Astrocyte (in vitro differentiated cells and primary cell): ENCODE measurements around the gene USP33. TPM values are rescaled to one million over a fixed set of nuclear protein-coding genes. Genes with fewer than 3 reads are reported as not detected.

Experiments used
- DNase-seq: peaks from one replicate; pipeline ENCODE4 v3.0.0-alpha.2; 2010; ENCODE audit warnings: low read depth
- FAIRE-seq: peaks from 2 replicates; lab custom pipeline; 2011; peaks lifted over from hg19 to GRCh38; lab: Jason Lieb, UNC
- H2AFZ ChIP-seq: 2 replicates; pipeline ENCODE4 v1.6.0; 2012; ENCODE audit warnings: low read depth, low read length, inconsistent platforms
- H3K27ac ChIP-seq: 2 replicates; pipeline ENCODE4 v1.5.1; 2011; ENCODE audit warnings: low read depth, low read length, inconsistent platforms
- H3K27me3 ChIP-seq: 2 replicates; pipeline ENCODE4 v1.6.0; 2011; ENCODE audit warnings: low read length, inconsistent platforms; ENCODE audit not compliant: insufficient read depth
- H3K36me3 ChIP-seq: 2 replicates; pipeline ENCODE4 v1.5.1; 2011; ENCODE audit warnings: low read length, inconsistent platforms; ENCODE audit not compliant: insufficient read depth
- H3K4me1 ChIP-seq: 2 replicates; pipeline ENCODE4 v1.5.1; 2011; ENCODE audit warnings: low read length, inconsistent platforms; ENCODE audit not compliant: insufficient read depth
- H3K4me2 ChIP-seq: 2 replicates; pipeline ENCODE4 v1.6.0; 2012; ENCODE audit warnings: low read length, inconsistent platforms
- H3K4me3 ChIP-seq: 2 replicates; pipeline ENCODE4 v1.5.1; 2011; ENCODE audit warnings: low read depth, mild to moderate bottlenecking, low read length, inconsistent platforms; ENCODE audit not compliant: insufficient read depth
- H3K79me2 ChIP-seq: 2 replicates; pipeline ENCODE4 v1.6.0; 2012; ENCODE audit warnings: mild to moderate bottlenecking, low read length, inconsistent platforms; ENCODE audit not compliant: insufficient read depth
- H3K9ac ChIP-seq: 2 replicates; pipeline ENCODE4 v1.6.0; 2012; ENCODE audit warnings: mild to moderate bottlenecking, low read length, inconsistent platforms
- H3K9me3 ChIP-seq: 2 replicates; pipeline ENCODE4 v1.5.1; 2012; ENCODE audit warnings: low read depth, mild to moderate bottlenecking, low read length, inconsistent platforms; ENCODE audit not compliant: insufficient read depth
- H4K20me1 ChIP-seq: 2 replicates; pipeline ENCODE4 v1.6.0; 2012; ENCODE audit warnings: low read length, inconsistent platforms; ENCODE audit not compliant: insufficient read depth
- H3K27ac Mint-ChIP-seq: one replicate; pipeline ENCODE4 v1.8.0; 2021; ENCODE audit warnings: mild to moderate bottlenecking, mixed read lengths; ENCODE audit not compliant: unreplicated experiment
- H3K27me3 Mint-ChIP-seq: one replicate; pipeline ENCODE4 v1.8.0; 2021; ENCODE audit warnings: low read depth, mixed read lengths; ENCODE audit not compliant: unreplicated experiment
- H3K36me3 Mint-ChIP-seq: one replicate; pipeline ENCODE4 v1.8.0; 2021; ENCODE audit warnings: low read depth, mixed read lengths; ENCODE audit not compliant: unreplicated experiment
- H3K4me1 Mint-ChIP-seq: one replicate; pipeline ENCODE4 v1.8.0; 2021; ENCODE audit warnings: low read depth, mixed read lengths; ENCODE audit not compliant: unreplicated experiment
- H3K4me3 Mint-ChIP-seq: one replicate; pipeline ENCODE4 v1.8.0; 2021; ENCODE audit warnings: mild to moderate bottlenecking, moderate library complexity, mixed read lengths; ENCODE audit not compliant: unreplicated experiment
- H3K9me3 Mint-ChIP-seq: one replicate; pipeline ENCODE4 v1.8.0; 2021; ENCODE audit warnings: mild to moderate bottlenecking, mixed read lengths; ENCODE audit not compliant: unreplicated experiment
- CTCF ChIP-seq: IDR thresholded peaks from 2 replicates; pipeline ENCODE4 v1.5.1; 2011; ENCODE audit warnings: low read depth, mild to moderate bottlenecking, inconsistent platforms, low read length, moderate library complexity; ENCODE audit not compliant: insufficient read depth
- EZH2 ChIP-seq: IDR thresholded peaks from 2 replicates; pipeline ENCODE4 v1.6.1; 2012; ENCODE audit warnings: mild to moderate bottlenecking, low read length, inconsistent platforms; ENCODE audit not compliant: insufficient read depth
- total RNA-seq: library from RNA; stranded (reverse); gene quantifications from 2 replicates; pipeline ENCODE4 v1.2.1, GENCODE V29; 2021

The USP33 gene
- total RNA-seq, 1 donor from 2014 or later: 46.4 TPM

- H3K36me3 Mint-ChIP-seq: peaks cover 6% of the 10 kb centered on the region
- H3K9me3 Mint-ChIP-seq: no peaks in the 10 kb centered on the region
- no peak for TF ChIP-seq EZH2
- no peak for TF ChIP-seq CTCF
- no peak for FAIRE-seq
- H3K27me3 Mint-ChIP-seq: no peaks in the 10 kb centered on the region
- peaks cover 10% of the 10 kb centered on the region for H3K4me1 Mint-ChIP-seq
- H3K27ac Mint-ChIP-seq: no peak overlapping the region
- peaks cover 17% of the 10 kb centered on the region for H3K79me2 ChIP-seq
- H3K4me1 ChIP-seq: peaks cover 7% of the 10 kb centered on the region
- H3K27me3 ChIP-seq: no peaks in the 10 kb centered on the region
- no peak overlapping the region for H3K4me3 Mint-ChIP-seq
- peaks cover 13% of the 10 kb centered on the region for H3K36me3 ChIP-seq
- no peak overlapping the region for H3K9ac ChIP-seq
- H2AFZ ChIP-seq: no peak overlapping the region
- H3K4me3 ChIP-seq: no peak overlapping the region
- no peak overlapping the region for H3K4me2 ChIP-seq
- no peak for DNase-seq
- H4K20me1 ChIP-seq: peaks cover 3% of the 10 kb centered on the region
- no peaks in the 10 kb centered on the region for H3K9me3 ChIP-seq
- H3K27ac ChIP-seq: no peak overlapping the region
Measured at GRCh38 chr1:77802026-77802425, 42.4 kb upstream of the USP33 start.

GRCh38 chr1:77797991-77798390, 38.3 kb upstream of the USP33 start:
- H3K9me3 ChIP-seq: no peaks in the 10 kb centered on the region
- DNase-seq: peak; percentile 74
- Mint-ChIP-seq H3K36me3 (peaks cover 5% of the 10 kb centered on the region), H3K9me3 (no peaks in the 10 kb centered on the region), H3K27me3 (no peaks in the 10 kb centered on the region), H3K27ac (peak overlapping the region; percentile 75), H3K4me3 (no peak overlapping the region), H3K4me1 (peaks cover 14% of the 10 kb centered on the region)
- H3K4me3 ChIP-seq: no peak overlapping the region
- peaks cover 3% of the 10 kb centered on the region for H4K20me1 ChIP-seq
- peaks cover 4% of the 10 kb centered on the region for H3K36me3 ChIP-seq
- H3K4me2 ChIP-seq: no peak overlapping the region
- peaks cover 26% of the 10 kb centered on the region for H3K79me2 ChIP-seq
- no peaks in the 10 kb centered on the region for H3K27me3 ChIP-seq
- no peak for FAIRE-seq
- H3K27ac ChIP-seq: peak overlapping the region; percentile 48
- no peak overlapping the region for H2AFZ ChIP-seq
- no peak for TF ChIP-seq CTCF
- TF ChIP-seq EZH2: no peak
- H3K9ac ChIP-seq: no peak overlapping the region
- peaks cover 7% of the 10 kb centered on the region for H3K4me1 ChIP-seq

- Histone ChIP-seq H3K4me1 (peaks cover 7% of the 10 kb centered on the region), H3K36me3 (no peaks in the 10 kb centered on the region), H2AFZ (no peak overlapping the region), H3K9me3 (no peaks in the 10 kb centered on the region), H3K4me3 (no peak overlapping the region), H3K79me2 (peaks cover 26% of the 10 kb centered on the region), H3K27ac (no peak overlapping the region), H3K4me2 (no peak overlapping the region), H3K27me3 (no peaks in the 10 kb centered on the region), H4K20me1 (peaks cover 3% of the 10 kb centered on the region), H3K9ac (no peak overlapping the region)
- H3K9me3 Mint-ChIP-seq: no peaks in the 10 kb centered on the region
- peaks cover 5% of the 10 kb centered on the region for H3K36me3 Mint-ChIP-seq
- FAIRE-seq (no peak), DNase-seq (no peak)
- peaks cover 14% of the 10 kb centered on the region for H3K4me1 Mint-ChIP-seq
- no peak overlapping the region for H3K4me3 Mint-ChIP-seq
- H3K27me3 Mint-ChIP-seq: no peaks in the 10 kb centered on the region
- no peak for TF ChIP-seq EZH2
- no peak for TF ChIP-seq CTCF
- no peak overlapping the region for H3K27ac Mint-ChIP-seq
Measured at GRCh38 chr1:77796695-77797405, 37.2 kb upstream of the USP33 start.
